ENCODE results near the gene NUSAP1. TPM values are rescaled to one million over a fixed set of nuclear protein-coding genes. Genes with fewer than 3 reads are reported as not detected.

NUSAP1 gene
- total RNA-seq, 2 experiments from 2014 or later = 179 to 206 TPM

Other genes with a start within 250 kb of the NUSAP1 start
- 10 to 100 TPM; 22.2 to 25.1 TPM for gene INO80, start 216.6 kb upstream of the NUSAP1 start, total RNA-seq
- not detected for gene EXD1, start 102.1 kb upstream of the NUSAP1 start, total RNA-seq
- gene CHP1, start 101.6 kb upstream of the NUSAP1 start, total RNA-seq = 10 to 100 TPM; 32.7 to 34.5 TPM
- gene OIP5, start 290 bp upstream of the NUSAP1 start, total RNA-seq = 10 to 100 TPM; 11.5 to 14.0 TPM
- gene NDUFAF1, start 69.6 kb downstream of the NUSAP1 start, total RNA-seq = 10 to 100 TPM; 16.9 to 27.2 TPM
- gene RTF1, start 84.2 kb downstream of the NUSAP1 start, total RNA-seq = 10 to 100 TPM; 29.4 to 32.3 TPM
- gene ITPKA, start 161.0 kb downstream of the NUSAP1 start, total RNA-seq = 1 to 10 TPM; 2.5 to 4.2 TPM
- gene LTK, start 180.9 kb downstream of the NUSAP1 start, total RNA-seq = under 1 TPM in 1 of 2 experiments, not detected in 1; 0.11 TPM
- gene RPAP1, start 211.4 kb downstream of the NUSAP1 start, total RNA-seq = 10 to 100 TPM; 49.6 to 56.8 TPM
- gene TYRO3, start 226.3 kb downstream of the NUSAP1 start, total RNA-seq = 1 to 10 TPM; 2.3 to 3.1 TPM